Keratinocyte (primary cell): Measurements from ENCODE around the gene KMO.

Experiments used
- EZH2 ChIP-seq: IDR thresholded peaks from one replicate; pipeline ENCODE4 v1.6.1; 2012; ENCODE audit warnings: inconsistent platforms, mild to moderate bottlenecking, low read length, moderate library complexity
- TF ChIP-seq, protein P1 (sequence below), 3 experiments: IDR thresholded peaks in 1 of 3; conservative IDR thresholded peaks in 1 of 3; optimal IDR thresholded peaks in 1 of 3; 2 replicates in 2 of 3; 3 replicates in 1 of 3; pipeline versions ENCODE3 to v1.5.1; 2011; ENCODE audit warnings: low read length in 3 of 3, mild to moderate bottlenecking in 3 of 3, moderate library complexity in 2 of 3, control low read depth in 1 of 3, inconsistent platforms in 1 of 3; ENCODE audit not compliant: insufficient read depth in 2 of 3; ENCODE audit errors: extremely low read depth in 1 of 3

DNA sequence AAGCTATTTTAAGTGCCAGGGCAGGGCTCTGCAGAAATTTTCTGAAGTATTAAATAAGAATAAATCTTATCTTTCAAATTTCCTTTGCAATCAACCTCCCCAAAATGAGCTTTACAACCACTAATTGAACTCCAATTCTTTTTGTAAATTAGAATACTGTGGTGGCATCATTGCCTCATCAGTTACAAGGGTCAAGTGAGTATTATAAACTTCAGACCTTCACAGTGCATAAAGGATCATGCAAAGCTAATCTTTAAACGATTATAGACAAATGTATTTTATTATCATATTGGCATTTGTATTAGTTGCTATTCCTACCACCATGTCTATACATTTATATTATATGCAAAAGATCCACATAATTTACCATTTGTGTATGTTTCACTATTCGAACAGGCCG lies 100.8 kb downstream of the KMO start:
- TF ChIP-seq, protein P1, sequence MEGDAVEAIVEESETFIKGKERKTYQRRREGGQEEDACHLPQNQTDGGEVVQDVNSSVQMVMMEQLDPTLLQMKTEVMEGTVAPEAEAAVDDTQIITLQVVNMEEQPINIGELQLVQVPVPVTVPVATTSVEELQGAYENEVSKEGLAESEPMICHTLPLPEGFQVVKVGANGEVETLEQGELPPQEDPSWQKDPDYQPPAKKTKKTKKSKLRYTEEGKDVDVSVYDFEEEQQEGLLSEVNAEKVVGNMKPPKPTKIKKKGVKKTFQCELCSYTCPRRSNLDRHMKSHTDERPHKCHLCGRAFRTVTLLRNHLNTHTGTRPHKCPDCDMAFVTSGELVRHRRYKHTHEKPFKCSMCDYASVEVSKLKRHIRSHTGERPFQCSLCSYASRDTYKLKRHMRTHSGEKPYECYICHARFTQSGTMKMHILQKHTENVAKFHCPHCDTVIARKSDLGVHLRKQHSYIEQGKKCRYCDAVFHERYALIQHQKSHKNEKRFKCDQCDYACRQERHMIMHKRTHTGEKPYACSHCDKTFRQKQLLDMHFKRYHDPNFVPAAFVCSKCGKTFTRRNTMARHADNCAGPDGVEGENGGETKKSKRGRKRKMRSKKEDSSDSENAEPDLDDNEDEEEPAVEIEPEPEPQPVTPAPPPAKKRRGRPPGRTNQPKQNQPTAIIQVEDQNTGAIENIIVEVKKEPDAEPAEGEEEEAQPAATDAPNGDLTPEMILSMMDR (optimal IDR thresholded peaks at IDR 0.05 in 1 of 3, IDR thresholded peaks at IDR 0.05 in 1 of 3, conservative IDR thresholded peaks at IDR 0.05 in 1 of 3; ENCODE audit: extremely low read depth in 1 of 3, insufficient read depth in 2 of 3, low read length in 3 of 3), result no peak
- no peak for TF ChIP-seq EZH2
